Measurements from ENCODE around the gene ATP5F1B.

DNA sequence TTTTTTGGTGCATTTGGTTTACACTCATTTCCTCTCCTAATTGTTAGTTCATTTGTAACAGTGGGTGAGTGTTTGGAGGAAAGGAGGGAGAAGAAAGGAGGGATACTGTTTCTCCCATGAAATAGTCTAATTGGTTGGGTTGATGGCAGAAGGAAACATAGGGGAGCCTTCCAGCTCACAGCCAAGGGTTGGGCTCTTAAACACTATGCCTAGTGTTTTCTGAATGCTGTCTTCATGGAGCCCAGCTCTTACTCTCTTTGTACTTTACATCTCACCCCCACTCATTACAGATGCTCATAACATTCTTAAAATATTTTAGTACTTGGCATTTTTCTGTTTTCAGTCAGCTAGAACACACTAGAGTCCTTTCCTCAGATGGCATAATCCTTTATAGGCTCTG is 53.8 kb downstream of the ATP5F1B start:
- TF ChIP-seq SP1 (IDR thresholded peaks at IDR 0.05) (no peak), HDGF (IDR thresholded peaks at IDR 0.05; ENCODE audit: borderline replicate concordance) (no peak), FOXM1 (IDR thresholded peaks at IDR 0.05; ENCODE audit: borderline replicate concordance) (no peak), ELF4 (IDR thresholded peaks at IDR 0.05) (no peak), NFRKB (IDR thresholded peaks at IDR 0.05) (no peak)

All from HEK293T (cell line).